Measurements from ENCODE around the gene ZFYVE28. TPM values are rescaled to one million over a fixed set of nuclear protein-coding genes. Genes with fewer than 3 reads are reported as not detected.

Gene ZFYVE28
- total RNA-seq, 6 experiments from 2014 or later = 2.5 to 9.6 (median 4.8) TPM

GRCh38 chr4:2408401-2408958 is 10.0 kb downstream of the ZFYVE28 start:
- TF ChIP-seq, protein P1, sequence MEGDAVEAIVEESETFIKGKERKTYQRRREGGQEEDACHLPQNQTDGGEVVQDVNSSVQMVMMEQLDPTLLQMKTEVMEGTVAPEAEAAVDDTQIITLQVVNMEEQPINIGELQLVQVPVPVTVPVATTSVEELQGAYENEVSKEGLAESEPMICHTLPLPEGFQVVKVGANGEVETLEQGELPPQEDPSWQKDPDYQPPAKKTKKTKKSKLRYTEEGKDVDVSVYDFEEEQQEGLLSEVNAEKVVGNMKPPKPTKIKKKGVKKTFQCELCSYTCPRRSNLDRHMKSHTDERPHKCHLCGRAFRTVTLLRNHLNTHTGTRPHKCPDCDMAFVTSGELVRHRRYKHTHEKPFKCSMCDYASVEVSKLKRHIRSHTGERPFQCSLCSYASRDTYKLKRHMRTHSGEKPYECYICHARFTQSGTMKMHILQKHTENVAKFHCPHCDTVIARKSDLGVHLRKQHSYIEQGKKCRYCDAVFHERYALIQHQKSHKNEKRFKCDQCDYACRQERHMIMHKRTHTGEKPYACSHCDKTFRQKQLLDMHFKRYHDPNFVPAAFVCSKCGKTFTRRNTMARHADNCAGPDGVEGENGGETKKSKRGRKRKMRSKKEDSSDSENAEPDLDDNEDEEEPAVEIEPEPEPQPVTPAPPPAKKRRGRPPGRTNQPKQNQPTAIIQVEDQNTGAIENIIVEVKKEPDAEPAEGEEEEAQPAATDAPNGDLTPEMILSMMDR (IDR thresholded peaks at IDR 0.05) = no peak
- no peak for TF ChIP-seq POLR2A (IDR thresholded peaks at IDR 0.05)
- Histone ChIP-seq H3K9me3 (no peaks in the 10 kb centered on the region), H3K36me3 (no peaks in the 10 kb centered on the region), H3K27ac (no peak overlapping the region), H3K27me3 (no peaks in the 10 kb centered on the region), H3K4me3 (no peak overlapping the region), H3K4me1 (peaks cover 0 to 5% (median 0%) of the 10 kb centered on the region in 4 donors)
- ATAC-seq (no peak), DNase-seq (no peak)
- intact Hi-C loops (cut with DNase I) = no loop called here
- 74% methylated on average over 5 of the region's 15 CpGs for WGBS (ENCODE audit: insufficient coverage, low coverage, low lambda C conversion rate, missing lambda C conversion rate)

DNA sequence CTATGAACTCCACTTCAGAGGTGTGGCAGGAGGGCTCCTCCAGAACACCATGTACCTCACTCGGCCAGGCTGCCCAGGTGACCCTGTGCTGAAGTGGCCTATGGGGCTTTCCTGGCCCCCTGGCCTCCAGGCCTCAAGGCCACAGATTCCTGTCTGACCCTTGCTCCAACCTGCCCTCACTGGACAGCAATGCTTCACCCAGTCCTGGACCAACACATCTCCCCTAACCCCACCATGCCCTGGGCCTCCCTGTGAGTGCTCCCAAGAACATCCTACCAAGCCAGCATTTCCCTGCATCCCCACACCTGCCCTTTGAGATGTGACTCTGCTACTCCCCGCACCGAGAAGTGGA is 10.5 kb downstream of the ZFYVE28 start:
- WGBS (ENCODE audit: insufficient coverage, low coverage, low lambda C conversion rate, missing lambda C conversion rate) = 63% methylated on average over 2 of the region's 3 CpGs
- Histone ChIP-seq H3K27ac (no peak overlapping the region), H3K9me3 (no peaks in the 10 kb centered on the region), H3K27me3 (no peaks in the 10 kb centered on the region), H3K36me3 (no peaks in the 10 kb centered on the region), H3K4me3 (no peak overlapping the region), H3K4me1 (no peaks in the 10 kb centered on the region)
- DNase-seq = peak in 1 of 3 donors; percentile 29
- intact Hi-C loops (cut with DNase I) = no loop called here
- no peak for ATAC-seq
- TF ChIP-seq POLR2A (IDR thresholded peaks at IDR 0.05) = no peak
- TF ChIP-seq, protein P1 (IDR thresholded peaks at IDR 0.05) = no peak

- Histone ChIP-seq H3K27me3 (no peaks in the 10 kb centered on the region), H3K9me3 (no peaks in the 10 kb centered on the region), H3K4me1 (peaks cover 0 to 5% (median 2%) of the 10 kb centered on the region in 4 donors), H3K4me3 (no peak overlapping the region), H3K27ac (no peak overlapping the region), H3K36me3 (no peaks in the 10 kb centered on the region)
- TF ChIP-seq, protein P1 (IDR thresholded peaks at IDR 0.05) = no peak
- no peak for TF ChIP-seq POLR2A (IDR thresholded peaks at IDR 0.05)
- DNase-seq = no peak
- WGBS (ENCODE audit: insufficient coverage, low coverage, low lambda C conversion rate, missing lambda C conversion rate) = 76% methylated on average over 5 of the region's 7 CpGs
- no peak for ATAC-seq
- intact Hi-C loops (cut with DNase I) = no loop called here
These were observed 11.5 kb downstream of the ZFYVE28 start for GRCh38 chr4:2406920-2407319.

- H3K4me1 ChIP-seq = peaks cover 0 to 5% (median 2%) of the 10 kb centered on the region in 4 donors
- H3K27ac ChIP-seq = no peak overlapping the region
- H3K36me3 ChIP-seq = no peaks in the 10 kb centered on the region
- no peak for DNase-seq
- ATAC-seq = no peak
- intact Hi-C loops (cut with DNase I) = no loop called here
- 55% methylated on average over 3 of the region's 10 CpGs for WGBS (ENCODE audit: insufficient coverage, low coverage, low lambda C conversion rate, missing lambda C conversion rate)
- no peaks in the 10 kb centered on the region for H3K9me3 ChIP-seq
- no peak overlapping the region for H3K4me3 ChIP-seq
- no peak for TF ChIP-seq POLR2A (IDR thresholded peaks at IDR 0.05)
- TF ChIP-seq, protein P1 (IDR thresholded peaks at IDR 0.05) = no peak
- H3K27me3 ChIP-seq = no peaks in the 10 kb centered on the region
These were observed 12.0 kb downstream of the ZFYVE28 start for GRCh38 chr4:2406406-2406805.

GRCh38 chr4:2402941-2403340 is 15.5 kb downstream of the ZFYVE28 start:
- intact Hi-C loops (cut with DNase I) = no loop called here
- ATAC-seq = peak; percentile 8 to 48 (median 25)
- H3K9me3 ChIP-seq = no peaks in the 10 kb centered on the region
- no CpG with 5 or more reads among the region's 7 CpGs for WGBS (ENCODE audit: insufficient coverage, low coverage, low lambda C conversion rate, missing lambda C conversion rate)
- peaks cover 0 to 5% (median 2%) of the 10 kb centered on the region in 4 donors for H3K4me1 ChIP-seq
- no peak overlapping the region for H3K4me3 ChIP-seq
- no peaks in the 10 kb centered on the region for H3K36me3 ChIP-seq
- no peak overlapping the region for H3K27ac ChIP-seq
- no peaks in the 10 kb centered on the region for H3K27me3 ChIP-seq
- TF ChIP-seq POLR2A (IDR thresholded peaks at IDR 0.05) = no peak
- TF ChIP-seq, protein P1 (IDR thresholded peaks at IDR 0.05) = no peak
- no peak for DNase-seq
